ENCODE results near the gene SLC47A2.

DNA sequence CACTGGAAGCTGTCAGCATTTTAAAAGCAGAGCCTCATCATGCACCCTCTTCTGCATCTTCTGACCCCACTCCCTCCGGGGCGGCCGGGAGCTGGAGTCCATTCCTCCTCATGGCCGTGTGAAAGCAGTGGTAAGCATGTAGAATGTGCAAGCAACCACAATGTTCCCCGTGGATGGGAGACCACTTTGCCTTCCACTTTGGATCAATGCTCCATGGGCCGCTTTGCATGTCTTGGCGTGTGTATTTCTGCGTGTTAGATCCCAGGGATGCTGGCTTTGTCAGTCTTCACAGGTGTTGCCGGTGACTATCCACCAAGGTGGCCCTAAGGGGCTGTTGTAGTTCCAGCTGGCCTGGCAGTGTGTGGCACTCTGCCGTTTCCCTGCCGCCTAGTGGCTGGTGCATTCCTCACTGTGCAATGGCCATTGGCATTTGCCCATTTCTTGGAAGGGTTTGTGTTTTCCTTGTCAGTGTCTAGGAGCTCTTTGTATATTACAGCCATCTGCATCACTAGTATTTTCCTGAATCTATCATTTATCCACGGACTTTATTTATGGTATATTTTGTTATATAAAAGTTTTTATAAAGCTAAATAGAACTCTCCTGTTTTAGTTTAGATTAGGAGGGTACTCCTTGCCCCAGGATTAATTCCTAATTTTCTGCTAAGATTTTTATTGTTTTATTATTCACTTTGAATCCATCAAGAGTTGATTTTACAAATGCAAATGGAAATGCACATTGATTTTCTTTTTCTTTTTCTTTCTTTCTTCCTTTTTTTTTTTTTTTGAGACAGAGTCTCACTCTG lies 37.5 kb upstream of the SLC47A2 start:
- TF ChIP-seq, protein P1, sequence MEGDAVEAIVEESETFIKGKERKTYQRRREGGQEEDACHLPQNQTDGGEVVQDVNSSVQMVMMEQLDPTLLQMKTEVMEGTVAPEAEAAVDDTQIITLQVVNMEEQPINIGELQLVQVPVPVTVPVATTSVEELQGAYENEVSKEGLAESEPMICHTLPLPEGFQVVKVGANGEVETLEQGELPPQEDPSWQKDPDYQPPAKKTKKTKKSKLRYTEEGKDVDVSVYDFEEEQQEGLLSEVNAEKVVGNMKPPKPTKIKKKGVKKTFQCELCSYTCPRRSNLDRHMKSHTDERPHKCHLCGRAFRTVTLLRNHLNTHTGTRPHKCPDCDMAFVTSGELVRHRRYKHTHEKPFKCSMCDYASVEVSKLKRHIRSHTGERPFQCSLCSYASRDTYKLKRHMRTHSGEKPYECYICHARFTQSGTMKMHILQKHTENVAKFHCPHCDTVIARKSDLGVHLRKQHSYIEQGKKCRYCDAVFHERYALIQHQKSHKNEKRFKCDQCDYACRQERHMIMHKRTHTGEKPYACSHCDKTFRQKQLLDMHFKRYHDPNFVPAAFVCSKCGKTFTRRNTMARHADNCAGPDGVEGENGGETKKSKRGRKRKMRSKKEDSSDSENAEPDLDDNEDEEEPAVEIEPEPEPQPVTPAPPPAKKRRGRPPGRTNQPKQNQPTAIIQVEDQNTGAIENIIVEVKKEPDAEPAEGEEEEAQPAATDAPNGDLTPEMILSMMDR (IDR thresholded peaks at IDR 0.05), result peak in 5 of 7 experiments; percentile 31 to 67 (median 63)
- no peak for TF ChIP-seq POLR2A (IDR thresholded peaks at IDR 0.05)

All from stomach (tissue), 4 donors.